GM18505 (cell line): Measurements from ENCODE around the gene ITSN2.
"Not testable (repeated sequence)": the region's sequence is repeated elsewhere in the genome, so short reads cannot be mapped to it uniquely, and the experiment has no call there.

Experiments used
- ATAC-seq: cut with Tn5 transposase; IDR thresholded peaks from one replicate; pipeline ENCODE4 v1.9.1; 2021; ENCODE audit not compliant: unreplicated experiment
- POLR2A ChIP-seq: IDR thresholded peaks from 4 replicates; pipeline ENCODE4 v1.6.1; 2011; ENCODE audit warnings: borderline replicate concordance; ENCODE audit not compliant: insufficient read depth, insufficient read length; ENCODE audit errors: extremely low read depth

ITSN2 gene

DNA sequence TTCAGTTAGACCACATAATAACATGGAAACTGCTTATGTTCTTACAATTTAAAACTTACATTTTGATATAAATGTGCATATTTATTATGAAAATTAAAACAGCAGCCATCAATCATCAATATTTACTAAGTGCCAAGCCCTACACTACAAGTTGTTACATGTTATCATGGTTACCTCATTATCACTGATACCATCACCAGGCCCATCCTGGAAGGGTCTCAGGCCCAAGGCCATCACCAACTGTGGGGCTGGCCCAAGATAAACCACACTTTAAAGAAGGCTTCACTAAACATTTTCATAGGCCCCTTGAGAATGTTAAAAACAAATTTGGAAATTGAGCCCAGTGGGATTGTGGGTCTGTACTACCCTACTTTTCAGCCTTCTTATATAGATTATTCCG is 6.4 kb downstream of the ITSN2 start:
- no peak for TF ChIP-seq POLR2A
- no peak for ATAC-seq

DNA sequence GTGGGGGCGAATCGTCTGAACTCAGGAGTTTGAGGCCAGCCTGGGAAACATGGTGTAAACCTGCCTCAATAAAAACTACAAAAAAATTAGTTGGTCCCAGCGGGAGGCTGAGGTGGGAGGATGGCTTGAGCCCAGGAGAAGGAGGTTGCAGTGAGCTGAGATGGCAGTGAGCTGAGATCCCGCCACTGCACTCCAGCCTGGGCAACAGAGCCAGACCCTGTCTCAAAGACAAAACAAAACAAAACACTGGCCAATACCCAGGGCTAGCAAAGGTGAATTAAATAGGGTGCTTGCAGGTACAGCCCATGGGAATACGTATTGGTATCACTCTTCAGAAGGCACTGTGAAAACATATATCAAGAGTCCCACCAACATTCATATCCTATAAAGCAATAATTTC is 7.0 kb downstream of the ITSN2 start:
- no peak for TF ChIP-seq POLR2A
- ATAC-seq = no peak

- TF ChIP-seq POLR2A = no peak
- ATAC-seq = no peak
Observed at GRCh38 chr2:24352664-24353063, 7.7 kb downstream of the ITSN2 start.

DNA sequence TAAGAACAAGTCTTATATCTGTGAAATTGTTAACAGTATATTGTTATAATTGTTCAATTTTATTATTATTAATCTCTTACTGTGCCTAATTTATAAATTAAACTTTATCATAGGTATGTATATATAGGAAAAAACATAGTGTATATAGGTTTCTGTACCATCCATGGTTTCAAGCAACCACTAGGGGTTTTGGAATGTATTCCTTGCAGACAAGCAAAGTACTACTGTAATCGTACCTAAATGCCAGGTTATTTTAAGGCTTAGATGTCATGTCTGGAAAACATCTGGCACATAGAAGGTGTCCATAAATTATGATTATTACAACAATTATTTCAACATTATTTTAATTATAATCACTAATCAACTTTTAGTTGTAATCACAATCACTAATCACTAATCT is 8.4 kb downstream of the ITSN2 start:
- ATAC-seq = no peak
- TF ChIP-seq POLR2A = no peak

DNA sequence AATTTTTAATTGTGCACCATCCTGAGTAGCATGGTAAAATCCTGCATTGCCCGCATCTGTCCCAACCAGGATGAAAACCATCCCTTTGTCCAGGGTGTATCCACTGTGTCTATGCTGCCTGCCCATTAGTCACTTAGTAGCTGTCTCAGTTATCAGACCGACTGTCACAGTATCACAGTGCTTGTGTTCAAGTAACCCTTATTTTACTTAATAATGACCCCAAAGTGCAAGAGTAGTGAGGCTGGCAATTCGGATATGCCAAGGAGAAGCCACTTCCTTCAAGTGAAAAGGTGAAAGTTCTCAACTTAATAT is 8.8 kb downstream of the ITSN2 start:
- ATAC-seq = no peak

DNA sequence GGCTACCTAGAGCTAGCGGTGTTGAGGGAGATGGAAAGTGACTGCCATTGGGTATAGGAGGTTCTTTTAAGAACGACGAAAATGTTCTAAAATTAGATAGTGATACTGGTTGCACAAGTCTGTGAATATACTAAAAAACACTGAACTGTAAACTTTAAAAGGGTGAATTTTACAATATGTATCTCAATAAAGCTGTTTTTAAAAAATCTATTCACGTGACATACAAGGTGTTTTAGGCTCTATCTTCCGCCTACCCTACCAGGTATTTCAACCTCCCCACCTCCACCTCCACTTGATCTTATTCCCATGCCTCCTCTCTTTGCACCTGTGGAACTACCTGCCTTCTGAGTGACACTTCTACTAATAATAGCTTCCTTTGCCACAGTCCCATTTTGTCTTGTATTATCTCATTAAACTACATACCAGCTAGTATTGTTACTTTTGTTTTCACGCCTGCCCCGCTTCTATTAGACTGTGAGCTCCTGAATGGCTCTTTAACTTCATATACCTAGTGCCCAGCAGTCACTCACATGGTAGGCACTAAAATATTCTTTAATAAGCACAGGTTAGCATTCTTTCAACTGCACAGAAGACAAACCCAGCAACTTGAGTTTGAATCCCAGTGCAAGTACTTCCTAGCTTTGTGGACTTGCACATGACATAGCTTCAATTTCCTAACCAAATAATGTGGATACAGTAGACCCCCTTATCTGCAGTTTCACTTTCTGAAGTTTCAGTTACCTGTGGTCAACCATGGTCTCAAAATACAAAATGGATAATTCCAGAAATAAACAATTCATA is 9.3 kb downstream of the ITSN2 start:
- no peak for ATAC-seq
- no peak for TF ChIP-seq POLR2A

More for the DNA sequence above, 8.8 kb downstream of the ITSN2 start:
- TF ChIP-seq POLR2A = no peak

DNA sequence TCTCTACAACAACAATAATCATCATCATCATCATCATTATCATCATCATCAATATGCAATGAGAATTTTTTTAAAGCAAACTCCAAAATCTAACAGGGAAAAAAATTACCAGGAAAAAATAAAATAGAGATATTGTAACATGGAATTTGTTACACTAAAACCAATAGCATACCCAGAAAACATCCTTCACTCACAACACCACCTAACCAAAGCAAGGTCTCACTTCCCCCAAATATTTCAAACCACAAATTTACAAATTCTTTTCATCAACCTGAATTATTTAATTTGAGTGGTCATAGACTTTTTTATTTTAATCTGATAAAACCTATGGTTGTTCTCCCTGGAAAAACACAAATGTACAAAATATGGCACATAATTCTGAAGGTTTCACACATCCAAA is 11.2 kb downstream of the ITSN2 start:
- TF ChIP-seq POLR2A = no peak
- no peak for ATAC-seq

DNA sequence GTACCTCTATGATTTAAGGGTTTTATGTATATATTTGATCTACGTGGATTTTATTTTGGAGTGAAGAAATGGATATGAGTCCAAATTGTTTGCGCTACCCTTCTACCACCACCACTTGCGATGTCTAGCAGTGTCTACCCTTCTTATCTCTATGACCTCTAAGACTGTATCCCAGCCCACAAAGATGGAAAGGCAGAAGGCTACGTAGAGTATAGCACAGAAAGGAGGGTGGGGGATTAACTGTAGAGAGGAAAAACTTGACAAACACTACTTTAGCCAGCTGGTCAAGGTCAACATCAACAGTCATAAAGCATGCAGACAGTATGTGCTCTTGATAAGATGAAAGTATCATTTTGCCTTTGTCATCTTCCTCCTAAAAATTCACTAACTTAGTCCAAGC is 14.4 kb downstream of the ITSN2 start:
- TF ChIP-seq POLR2A = no peak
- no peak for ATAC-seq

- ATAC-seq = peak; percentile 69
- TF ChIP-seq POLR2A = no peak
Observed at GRCh38 chr2:24343225-24343882, 17.0 kb downstream of the ITSN2 start.

GRCh38 chr2:24342110-24342910 is 18.0 kb downstream of the ITSN2 start:
- peak; percentile 42 for ATAC-seq
- TF ChIP-seq POLR2A = no peak

DNA sequence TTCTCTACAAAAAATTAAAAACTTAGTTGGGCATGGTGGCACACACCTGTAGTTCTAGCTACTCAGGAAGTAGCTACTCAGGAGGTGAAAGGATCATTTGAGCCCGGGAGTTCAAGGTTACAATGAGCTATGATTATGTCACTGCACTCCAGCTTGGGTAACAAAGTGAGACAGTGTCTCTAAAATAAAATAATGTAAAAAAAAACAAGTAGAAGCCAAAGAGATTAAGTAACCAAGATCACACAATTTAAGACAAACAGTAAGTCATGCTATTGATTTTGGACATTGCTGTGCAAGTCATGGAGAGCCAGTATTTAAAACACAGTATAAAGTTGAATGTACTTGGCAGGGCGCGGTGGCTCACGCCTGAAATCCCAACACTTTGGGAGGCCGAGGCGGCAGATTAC is 20.5 kb downstream of the ITSN2 start:
- ATAC-seq = no peak
- no peak for TF ChIP-seq POLR2A

DNA sequence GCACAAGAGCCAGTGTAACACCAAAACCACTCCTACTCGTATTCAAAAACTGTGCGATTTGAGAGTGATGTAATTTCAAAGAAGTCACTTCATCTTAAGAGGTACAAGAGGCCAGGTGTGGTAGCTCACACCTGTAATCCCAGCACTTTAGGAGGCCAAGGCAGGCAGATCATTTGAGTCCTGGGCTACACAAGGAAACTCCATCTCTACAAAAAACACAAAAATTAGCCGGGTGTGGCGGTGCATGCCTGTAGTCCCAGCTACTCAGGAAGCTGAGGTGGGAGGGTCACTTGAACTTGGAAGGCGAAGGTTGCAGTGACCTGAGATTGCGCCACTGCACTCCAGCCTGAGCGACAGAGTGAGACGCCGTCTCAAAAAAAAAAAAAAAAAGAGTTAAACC is 21.2 kb downstream of the ITSN2 start:
- not testable (repeated sequence) for ATAC-seq

- TF ChIP-seq POLR2A = no peak
- no peak for ATAC-seq
Observed at GRCh38 chr2:24337890-24338289, 22.4 kb downstream of the ITSN2 start.

DNA sequence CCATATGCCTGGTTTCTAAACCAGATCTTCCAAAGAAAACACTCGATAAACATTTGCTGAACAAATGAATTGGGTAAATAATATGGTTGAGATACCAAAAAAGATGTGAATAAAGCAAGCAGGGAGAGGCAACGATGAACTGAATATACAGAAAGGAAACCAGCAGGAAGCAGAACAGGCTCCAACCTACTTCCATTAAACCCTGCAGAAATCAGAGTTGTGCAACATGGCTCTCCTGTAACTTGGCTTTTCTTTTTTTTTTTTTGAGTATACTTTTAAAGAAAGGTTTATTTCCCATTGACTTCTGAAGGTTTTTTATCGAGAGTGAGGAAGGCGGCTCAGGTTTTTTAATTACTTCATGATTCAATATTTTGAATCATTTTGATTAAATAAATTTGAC is 23.5 kb downstream of the ITSN2 start:
- no peak for TF ChIP-seq POLR2A

DNA sequence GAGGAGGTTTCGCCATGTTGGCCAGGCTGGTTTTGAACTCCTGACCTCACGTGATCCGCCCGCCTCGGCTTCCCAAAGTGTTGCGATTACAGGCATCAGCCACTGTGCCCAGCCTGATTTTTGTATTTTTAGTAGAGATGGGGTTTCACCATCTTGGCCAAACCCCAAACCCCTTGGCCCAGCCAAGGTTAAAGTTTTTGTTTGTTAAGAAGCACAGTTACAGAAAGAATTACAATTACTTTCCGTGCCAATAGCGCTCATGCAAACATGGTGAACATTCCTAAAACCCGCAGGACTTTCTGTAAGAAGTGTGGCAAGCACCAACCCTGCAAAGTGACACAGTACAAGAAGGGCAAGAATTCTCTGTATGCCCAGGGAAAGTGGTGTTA is 26.1 kb downstream of the ITSN2 start:
- no peak for ATAC-seq
- no peak for TF ChIP-seq POLR2A

More for the DNA sequence above, 23.5 kb downstream of the ITSN2 start:
- no peak for ATAC-seq
